ENCODE data around the gene FAM107B.

GRCh38 chr10:14600065-14600464, 174.6 kb downstream of the FAM107B start:
- TF ChIP-seq CTCF (IDR thresholded peaks at IDR 0.05) = no peak
- no peak for TF ChIP-seq POLR2A (IDR thresholded peaks at IDR 0.05)
- TF ChIP-seq POLR2AphosphoS5 (IDR thresholded peaks at IDR 0.05) = no peak

Data from breast epithelium (tissue), 3 donors.